Epithelial cell of proximal tubule (primary cell): ENCODE measurements around the gene DHRS13. TPM values are rescaled to one million over a fixed set of nuclear protein-coding genes. Genes with fewer than 3 reads are reported as not detected.
A peak's percentile ranks its signal among the peaks of the same experiment; 100 is the strongest.

Source experiments
- DNase-seq: peaks from one replicate; pipeline ENCODE4 v3.0.0-alpha.2; 2011; ENCODE audit warnings: low read depth
- H3K4me3 ChIP-seq: 2 replicates; pipeline ENCODE4 v1.5.1; 2011; ENCODE audit warnings: low read depth, mild to moderate bottlenecking, low read length
- CTCF ChIP-seq: conservative IDR thresholded peaks from 2 replicates; pipeline ENCODE4 v1.5.1; 2012; ENCODE audit warnings: low read depth, mild to moderate bottlenecking, low read length
- total RNA-seq: library from RNA; depleted of rRNA; stranded (reverse); fragments of >200 nt; gene quantifications from 2 replicates; pipeline ENCODE4 v1.2.3, GENCODE V29; 2015

The DHRS13 gene, protein sequence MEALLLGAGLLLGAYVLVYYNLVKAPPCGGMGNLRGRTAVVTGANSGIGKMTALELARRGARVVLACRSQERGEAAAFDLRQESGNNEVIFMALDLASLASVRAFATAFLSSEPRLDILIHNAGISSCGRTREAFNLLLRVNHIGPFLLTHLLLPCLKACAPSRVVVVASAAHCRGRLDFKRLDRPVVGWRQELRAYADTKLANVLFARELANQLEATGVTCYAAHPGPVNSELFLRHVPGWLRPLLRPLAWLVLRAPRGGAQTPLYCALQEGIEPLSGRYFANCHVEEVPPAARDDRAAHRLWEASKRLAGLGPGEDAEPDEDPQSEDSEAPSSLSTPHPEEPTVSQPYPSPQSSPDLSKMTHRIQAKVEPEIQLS
- total RNA-seq: 14.0 and 18.0 TPM in 2 replicates

GRCh38 chr17:28902819-28903545 is at the start of gene DHRS13:
Gene DHRS13 (minus strand): TSS chr17:28903079. CDS start chr17:28902944, 135 bp downstream.
- peak within 1 kb of the TSS; percentile 74 for H3K4me3 ChIP-seq
- DNase-seq: no peak
- TF ChIP-seq CTCF: peak; percentile 88

GRCh38 chr17:28951991-28952975 is 49.4 kb upstream of the DHRS13 start:
- TF ChIP-seq CTCF: no peak
- peak; percentile 95 for DNase-seq
- H3K4me3 ChIP-seq: peak overlapping the region; percentile 81

GRCh38 chr17:28951428-28951990 is 48.6 kb upstream of the DHRS13 start, which contains the start of gene PHF12:
Gene PHF12 (minus strand): TSS chr17:28951518. CDS start chr17:28950960, 558 bp downstream.
- H3K4me3 ChIP-seq: peak within 1 kb of the TSS; percentile 96
- no peak for TF ChIP-seq CTCF
- DNase-seq: peak; percentile 99

DNA sequence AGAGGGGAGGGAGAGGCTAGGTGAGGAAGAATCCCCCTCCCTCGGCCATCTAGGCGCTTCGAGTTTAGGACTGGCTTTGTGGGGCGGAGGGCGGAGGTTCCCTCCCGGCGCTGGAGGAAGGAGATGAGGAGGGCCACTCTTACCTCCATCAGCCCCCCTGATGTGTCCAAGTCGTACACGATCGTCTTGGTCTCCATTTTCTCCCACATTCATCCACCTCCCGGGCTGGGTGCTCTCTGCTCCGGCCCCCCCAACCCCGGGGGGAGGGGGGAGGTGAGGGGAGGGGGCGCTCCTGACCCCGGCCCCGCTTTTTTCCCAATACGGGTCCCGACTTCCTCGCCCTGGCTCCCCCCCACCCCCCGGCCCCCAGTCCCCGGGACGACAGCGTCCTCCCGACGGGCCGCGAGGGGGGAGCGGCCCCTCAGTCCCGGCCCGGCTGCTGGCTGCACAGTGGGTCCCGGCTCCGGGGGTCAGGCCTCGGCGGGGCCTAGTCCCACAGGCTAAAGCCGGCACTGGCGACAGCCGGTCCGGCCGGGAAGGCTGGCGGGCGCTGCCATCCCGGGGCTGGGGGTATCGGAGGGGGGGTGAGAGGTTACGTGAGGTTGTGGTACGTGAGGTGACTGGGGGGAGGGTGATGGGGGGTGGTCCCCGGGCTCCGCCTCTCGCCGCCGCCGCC is 48.0 kb upstream of the DHRS13 start:
- no peak for TF ChIP-seq CTCF
- H3K4me3 ChIP-seq: peak overlapping the region; percentile 96

GRCh38 chr17:28950017-28950751 is 47.3 kb upstream of the DHRS13 start:
- no peak for DNase-seq
- peak overlapping the region; percentile 96 for H3K4me3 ChIP-seq
- TF ChIP-seq CTCF: no peak

More for the DNA sequence above, 48.0 kb upstream of the DHRS13 start:
- DNase-seq: no peak
